ENCODE data around the gene MGLL.

DNA sequence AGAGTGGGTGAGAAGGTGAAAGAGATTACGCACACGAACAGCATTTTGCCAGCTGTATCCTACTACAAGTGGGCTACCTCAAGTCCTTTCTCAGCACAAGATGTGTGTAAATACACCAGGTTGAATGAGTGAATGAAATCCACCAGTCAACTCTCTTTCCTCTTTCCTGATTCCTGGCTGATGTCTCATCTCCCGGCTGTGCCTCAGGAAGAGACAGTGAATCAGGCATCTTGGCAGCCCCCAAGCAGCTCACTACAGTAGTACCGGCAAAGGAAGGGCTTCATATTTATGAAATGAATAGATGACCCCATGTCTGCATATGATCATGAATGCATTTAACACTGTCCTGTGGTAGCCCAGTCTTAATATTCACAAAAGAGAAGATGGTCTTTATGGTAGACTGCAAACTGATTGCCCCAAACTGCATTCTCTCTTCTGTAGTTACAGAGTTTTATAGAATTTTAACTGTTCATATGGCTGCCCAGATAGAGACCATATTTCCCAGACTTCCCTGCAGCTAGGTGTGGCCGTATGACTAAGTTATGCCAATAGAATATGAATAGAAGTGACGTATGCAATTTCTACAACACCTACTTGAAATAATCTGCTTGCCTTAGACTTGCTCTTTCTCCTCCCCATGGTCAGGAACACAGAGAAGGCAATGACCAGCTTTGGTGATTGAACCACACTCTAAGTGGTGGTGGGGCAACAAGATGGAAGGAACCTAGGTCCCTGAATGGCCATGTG, 22.7 kb downstream of the MGLL start:
- no peak for TF ChIP-seq EZH2 (IDR thresholded peaks at IDR 0.05; ENCODE audit: borderline replicate concordance, low read length)
- TF ChIP-seq, protein P1, sequence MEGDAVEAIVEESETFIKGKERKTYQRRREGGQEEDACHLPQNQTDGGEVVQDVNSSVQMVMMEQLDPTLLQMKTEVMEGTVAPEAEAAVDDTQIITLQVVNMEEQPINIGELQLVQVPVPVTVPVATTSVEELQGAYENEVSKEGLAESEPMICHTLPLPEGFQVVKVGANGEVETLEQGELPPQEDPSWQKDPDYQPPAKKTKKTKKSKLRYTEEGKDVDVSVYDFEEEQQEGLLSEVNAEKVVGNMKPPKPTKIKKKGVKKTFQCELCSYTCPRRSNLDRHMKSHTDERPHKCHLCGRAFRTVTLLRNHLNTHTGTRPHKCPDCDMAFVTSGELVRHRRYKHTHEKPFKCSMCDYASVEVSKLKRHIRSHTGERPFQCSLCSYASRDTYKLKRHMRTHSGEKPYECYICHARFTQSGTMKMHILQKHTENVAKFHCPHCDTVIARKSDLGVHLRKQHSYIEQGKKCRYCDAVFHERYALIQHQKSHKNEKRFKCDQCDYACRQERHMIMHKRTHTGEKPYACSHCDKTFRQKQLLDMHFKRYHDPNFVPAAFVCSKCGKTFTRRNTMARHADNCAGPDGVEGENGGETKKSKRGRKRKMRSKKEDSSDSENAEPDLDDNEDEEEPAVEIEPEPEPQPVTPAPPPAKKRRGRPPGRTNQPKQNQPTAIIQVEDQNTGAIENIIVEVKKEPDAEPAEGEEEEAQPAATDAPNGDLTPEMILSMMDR (conservative IDR thresholded peaks at IDR 0.05 in 1 of 2, IDR thresholded peaks at IDR 0.05 in 1 of 2; ENCODE audit: extremely low read depth in 1 of 2, insufficient read depth in 1 of 2, low read depth in 1 of 2, low read length in 2 of 2) = no peak
